CD4-positive, alpha-beta T cell treated with Interleukin-6 for 4 hours (primary cell): ENCODE measurements around the gene ELOVL3.

Experiments used
- DNase-seq: peaks from one replicate; pipeline ENCODE4 v3.0.0-alpha.2; 2020; ENCODE audit warnings: mixed read lengths

The ELOVL3 gene

GRCh38 chr10:102255404-102255803 lies 29.3 kb downstream of the ELOVL3 start:
- DNase-seq, result no peak

GRCh38 chr10:102261196-102261595 lies 35.1 kb downstream of the ELOVL3 start:
- DNase-seq, result no peak

GRCh38 chr10:102261842-102262241 lies 35.7 kb downstream of the ELOVL3 start:
- no peak for DNase-seq

- DNase-seq, result no peak
These were observed 36.8 kb downstream of the ELOVL3 start for GRCh38 chr10:102262744-102263370.

GRCh38 chr10:102264371-102264770 lies 38.3 kb downstream of the ELOVL3 start:
- no peak for DNase-seq

- no peak for DNase-seq
These were observed 40.6 kb downstream of the ELOVL3 start for GRCh38 chr10:102266670-102267069.

- no peak for DNase-seq
These were observed 41.6 kb downstream of the ELOVL3 start for GRCh38 chr10:102267748-102268147.

- no peak for DNase-seq
These were observed 42.3 kb downstream of the ELOVL3 start for GRCh38 chr10:102268375-102268888.

GRCh38 chr10:102269017-102269416 lies 42.9 kb downstream of the ELOVL3 start:
- no peak for DNase-seq

- DNase-seq, result no peak
These were observed 48.0 kb downstream of the ELOVL3 start for GRCh38 chr10:102274062-102274461.

GRCh38 chr10:102275343-102275742 lies 49.2 kb downstream of the ELOVL3 start:
- no peak for DNase-seq

- no peak for DNase-seq
These were observed 53.0 kb downstream of the ELOVL3 start for GRCh38 chr10:102279104-102279503.
